HepG2 (cell line): ENCODE results near the gene CDKN2A. TPM values are rescaled to one million over a fixed set of nuclear protein-coding genes. Genes with fewer than 3 reads are reported as not detected.

ENCODE experiments used
- ATAC-seq: fragments of 200-7000 bp; cut with Tn5 transposase; 3 replicates; pipeline ENCODE4 v1.9.1; 2020; ENCODE audit warnings: mild to moderate bottlenecking, moderate library complexity
- BruUV-seq: library from RNA; stranded (reverse); fragments of 400-500 nt; replicated peaks from 2 replicates; lab custom pipeline; 2021; lab: Mats Ljungman, UMichigan
- CTCF ChIA-PET: fragments of 300-600 bp; formaldehyde crosslinking; extraction: SDS; loops from one replicate; lab custom pipeline; 2021; ENCODE audit warnings: low total read pairs, inconsistent platforms, low intra/inter-chr PET ratio; lab: Yijun Ruan, JAX
- POLR2A ChIA-PET: fragments of 350-600 bp; sonication (Branson Sonifier 250); formaldehyde crosslinking; loops from one replicate; lab custom pipeline; 2020; ENCODE audit warnings: antibody characterized with exemption, inconsistent platforms; lab: Yijun Ruan, JAX
- DNase-seq: peaks from one replicate; pipeline ENCODE4 v3.0.0-alpha.2; 2015; ENCODE audit warnings: low spot score
- FAIRE-seq: peaks from 3 replicates; lab custom pipeline; 2011; peaks lifted over from hg19 to GRCh38; lab: Jason Lieb, UNC
- H2AFZ ChIP-seq: one replicate; pipeline ENCODE4 v1.6.1; 2011; ENCODE audit warnings: low read length, inconsistent platforms
- H3K27ac ChIP-seq: fragments of 300-600 bp; 3 replicates; pipeline ENCODE4 v1.8.0; 2011; ENCODE audit warnings: mixed run types, mild to moderate bottlenecking, mixed read lengths, low read length, inconsistent platforms; ENCODE audit not compliant: insufficient read depth; ENCODE audit errors: extremely low read length
- H3K27me3 ChIP-seq, 2 experiments: fragments of 200-600 bp in 1 of 2; 2 replicates in 1 of 2; 3 replicates in 1 of 2; pipeline versions ENCODE4 v1.6.0 to v1.8.0; 2011; ENCODE audit warnings: low read length in 2 of 2, mild to moderate bottlenecking in 2 of 2, moderate library complexity in 2 of 2, inconsistent platforms in 1 of 2; ENCODE audit not compliant: insufficient read depth in 2 of 2, control insufficient read depth in 1 of 2
- H3K36me3 ChIP-seq, 2 experiments: fragments of 200-600 bp in 1 of 2; replicated peaks in 1 of 2; 2 replicates in 1 of 2; 3 replicates in 1 of 2; pipeline versions ENCODE4 v1.5.1 to v1.8.0; 2011; ENCODE audit warnings: low read length in 2 of 2, inconsistent platforms in 1 of 2; ENCODE audit not compliant: insufficient read depth in 2 of 2, control insufficient read depth in 1 of 2
- H3K4me1 ChIP-seq: 2 replicates; pipeline ENCODE4 v1.5.1; 2012; ENCODE audit warnings: low read length, inconsistent platforms; ENCODE audit not compliant: insufficient read depth
- H3K4me2 ChIP-seq: 2 replicates; pipeline ENCODE4 v1.6.0; 2011; ENCODE audit warnings: low read depth, low read length, inconsistent platforms
- H3K4me3 ChIP-seq, 3 experiments: fragments of 200-600 bp in 1 of 3; sonication (generic), shearing (Covaris generic) in 1 of 3; replicated peaks in 1 of 3; 2 replicates each; pipeline ENCODE4 v1.5.1; 2011 to 2016; ENCODE audit warnings: low read length in 3 of 3, inconsistent platforms in 2 of 3, low read depth in 2 of 3, mild to moderate bottlenecking in 2 of 3, control low read depth in 1 of 3, mixed read lengths in 1 of 3; ENCODE audit not compliant: insufficient read depth in 1 of 3
- H3K79me2 ChIP-seq: one replicate; pipeline ENCODE4 v1.6.1; 2011; ENCODE audit warnings: low read length, inconsistent platforms; ENCODE audit not compliant: insufficient read depth
- H3K9ac ChIP-seq: 2 replicates; pipeline ENCODE4 v1.6.0; 2011; ENCODE audit warnings: mild to moderate bottlenecking, low read depth, low read length, inconsistent platforms; ENCODE audit not compliant: insufficient read depth
- H3K9me3 ChIP-seq: 2 replicates; pipeline ENCODE4 v1.5.1; 2012; ENCODE audit warnings: mild to moderate bottlenecking, low read length
- H4K20me1 ChIP-seq: 2 replicates; pipeline ENCODE4 v1.6.0; 2011; ENCODE audit warnings: inconsistent platforms, mild to moderate bottlenecking, low read length, moderate library complexity; ENCODE audit not compliant: insufficient read depth
- ASH2L ChIP-seq: fragments of 300-600, 200-600 bp; sonication (generic); IDR thresholded peaks from 2 replicates; pipeline ENCODE4 v1.7.0; 2017; ENCODE audit warnings: low read depth, mild to moderate bottlenecking, moderate library complexity, mixed read lengths, low read length; ENCODE audit not compliant: insufficient read length
- BORCS8-MEF2B ChIP-seq: sonication (generic); formaldehyde crosslinking; IDR thresholded peaks from 2 replicates; pipeline ENCODE4 v1.8.0; 2022; ENCODE audit warnings: mild to moderate bottlenecking, missing genetic modification reagents
- ELF4 ChIP-seq: sonication (generic); formaldehyde crosslinking; IDR thresholded peaks from 2 replicates; pipeline ENCODE4 v1.5.0; 2020; ENCODE audit warnings: missing genetic modification reagents, mild to moderate bottlenecking, moderate library complexity, borderline replicate concordance
- FOXA3 ChIP-seq: IDR thresholded peaks from 2 replicates; pipeline ENCODE4 v1.6.1; 2016; ENCODE audit warnings: missing genetic modification reagents, missing compliant biosample characterization
- FOXO1 ChIP-seq: sonication (generic); formaldehyde crosslinking; IDR thresholded peaks from 2 replicates; pipeline ENCODE4 v1.4.0; 2020; ENCODE audit warnings: missing genetic modification reagents
- HDAC1 ChIP-seq: sonication (generic); formaldehyde crosslinking; IDR thresholded peaks from 2 replicates; pipeline ENCODE4 v1.5.1; 2020; ENCODE audit warnings: mild to moderate bottlenecking, missing genetic modification reagents
- IRX3 ChIP-seq: sonication (generic); formaldehyde crosslinking; IDR thresholded peaks from 2 replicates; pipeline ENCODE4 v1.8.1; 2023; ENCODE audit warnings: mild to moderate bottlenecking, low read depth, missing genetic modification reagents, borderline replicate concordance
- JDP2 ChIP-seq: sonication (generic); formaldehyde crosslinking; IDR thresholded peaks from 2 replicates; pipeline ENCODE4 v1.8.1; 2022; ENCODE audit warnings: missing genetic modification reagents, borderline replicate concordance
- MAX ChIP-seq: IDR thresholded peaks from 2 replicates; pipeline ENCODE4 v1.6.1; 2012; ENCODE audit warnings: inconsistent platforms
- NR3C1 ChIP-seq: sonication (generic); formaldehyde crosslinking; IDR thresholded peaks from 2 replicates; pipeline ENCODE4 v1.4.0; 2020; ENCODE audit warnings: missing genetic modification reagents
- RXRB ChIP-seq: IDR thresholded peaks from 2 replicates; pipeline ENCODE4 v1.6.1; 2016; ENCODE audit warnings: borderline replicate concordance, missing genetic modification reagents, missing compliant biosample characterization
- SALL1 ChIP-seq: sonication (generic); formaldehyde crosslinking; IDR thresholded peaks from 2 replicates; pipeline ENCODE4 v1.8.0; 2022; ENCODE audit warnings: mild to moderate bottlenecking, missing genetic modification reagents
- SNAPC5 ChIP-seq: sonication (generic); formaldehyde crosslinking; IDR thresholded peaks from 2 replicates; pipeline ENCODE4 v1.8.1; 2023; ENCODE audit warnings: mild to moderate bottlenecking, missing genetic modification reagents, borderline replicate concordance
- SP5 ChIP-seq: IDR thresholded peaks from 2 replicates; pipeline ENCODE4 v1.6.1; 2016; ENCODE audit warnings: low read depth, borderline replicate concordance
- ZNF326 ChIP-seq: sonication (generic); formaldehyde crosslinking; IDR thresholded peaks from 2 replicates; pipeline ENCODE4 v1.4.0; 2020; ENCODE audit warnings: missing genetic modification reagents, borderline replicate concordance
- ZNF451 ChIP-seq: sonication (generic); formaldehyde crosslinking; IDR thresholded peaks from 2 replicates; pipeline ENCODE4 v1.5.0; 2020; ENCODE audit warnings: mild to moderate bottlenecking, missing genetic modification reagents
- WGBS: methylation state at CpG from one replicate; pipeline ENCODE4 v1.1.6; 2017; ENCODE audit warnings: low lambda C conversion rate; 5-methylcytosine and 5-hydroxymethylcytosine counted together
- in situ Hi-C: cut with HindIII; loops from 2 replicates; pipeline ENCODE4 v1.10.0; 2017; ENCODE audit warnings: low pct_unique_long_range_greater_than_20kb; ENCODE audit not compliant: extremely low pct_ligation_motif_present
- intact Hi-C: fragments of 100-400 bp; cut with micrococcal nuclease; formaldehyde crosslinking; loops from one replicate; pipeline ENCODE4 v1.10.0; 2022; ENCODE audit not compliant: unreplicated experiment
- polyA plus RNA-seq, 8 experiments: library from polyadenylated mRNA; depleted of rRNA in 3 of 8; stranded (reverse) in 7 of 8; unstranded in 1 of 8; fragments of >200 nt; fragmentation: Illumina TruSeq in 4 of 8; extraction: Trizol in 4 of 8; gene quantifications; 2 replicates each; pipeline versions ENCODE4 v1.2.1 to v1.2.3, GENCODE V29; 2011 to 2016; ENCODE audit warnings: low read depth in 4 of 8, missing spikeins in 1 of 8, mixed read lengths in 1 of 8; ENCODE audit not compliant: insufficient read depth in 1 of 8
- total RNA-seq, 5 experiments: library from RNA; depleted of rRNA; stranded (reverse); fragments of >200 nt; fragmentation: Illumina TruSeq; extraction: Trizol; gene quantifications; 2 replicates each; pipeline ENCODE4 v1.2.3, GENCODE V29; 2016; ENCODE audit warnings: low read depth in 1 of 5
- TF ChIP-seq, protein P1 (sequence below): sonication (generic); formaldehyde crosslinking; IDR thresholded peaks from 2 replicates; pipeline ENCODE4 v1.5.0; 2020; ENCODE audit warnings: mild to moderate bottlenecking, missing genetic modification reagents
- TF ChIP-seq, protein P2 (sequence below): sonication (generic); formaldehyde crosslinking; IDR thresholded peaks from 2 replicates; pipeline ENCODE4 v1.4.0; 2020; ENCODE audit warnings: missing genetic modification reagents
- TF ChIP-seq, protein P3 (sequence below): fragments of 450-650 bp; IDR thresholded peaks from 2 replicates; pipeline ENCODE4 v1.6.1; 2017; ENCODE audit warnings: mild to moderate bottlenecking

The CDKN2A gene
- total and polyA plus RNA-seq, 2 of the 13 experiments (the other 11 are each of a cell fraction or from before 2014, with no cell fraction given), result 4.2 to 4.8 TPM

DNA sequence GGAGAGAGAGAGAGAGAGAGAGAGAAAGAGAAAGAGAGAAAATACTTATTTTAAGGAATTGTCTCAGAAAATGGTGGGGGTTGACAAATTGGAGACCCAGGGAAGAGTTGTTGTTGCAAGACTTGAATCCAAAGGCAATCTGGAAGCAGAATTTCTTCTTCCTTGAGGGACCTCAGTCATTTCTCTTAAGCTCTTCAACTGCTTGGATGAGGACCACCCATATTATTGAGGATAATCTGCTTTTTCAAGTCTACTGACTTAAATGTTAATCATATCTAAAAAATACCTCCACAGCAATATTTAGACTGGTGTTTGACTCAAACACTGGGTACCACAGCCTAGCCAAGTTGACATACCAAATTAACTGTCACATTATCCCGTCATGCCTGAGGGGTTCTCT is 3.3 kb upstream of the CDKN2A start:
- no peaks in the 10 kb centered on the region for H3K79me2 ChIP-seq
- H3K4me3 ChIP-seq, result no peak overlapping the region
- peaks cover 0 to 17% of the 10 kb centered on the region in 2 experiments; a peak in 1 of 5 replicates for H3K27me3 ChIP-seq
- POLR2A ChIA-PET, result no interaction called here
- CTCF ChIA-PET, result no interaction called here
- 0% methylated on average over 1 of the region's 1 CpG for WGBS
- no peak overlapping the region for H3K4me2 ChIP-seq
- in situ Hi-C loops (loop anchor here (10.0 kb wide), 1 partner anchor 237 kb away; no protein-coding TSS in a partner anchor), intact Hi-C loops (no loop called here)
- H2AFZ ChIP-seq, result no peak overlapping the region
- peaks cover 9% of the 10 kb centered on the region for H3K4me1 ChIP-seq
- no TSS peak for BruUV-seq
- DNase-seq, result no peak
- H3K9ac ChIP-seq, result no peak overlapping the region
- no peak overlapping the region for H3K27ac ChIP-seq
- no peaks in the 10 kb centered on the region for H3K9me3 ChIP-seq
- no peak for FAIRE-seq
- H3K36me3 ChIP-seq, result no peaks in the 10 kb centered on the region
- no peak for ATAC-seq
- no peaks in the 10 kb centered on the region for H4K20me1 ChIP-seq
- TF ChIP-seq BORCS8-MEF2B (no peak), JDP2 (CRISPR knock-in tag) (no peak), NR3C1 (CRISPR knock-in tag) (no peak), ZNF451 (CRISPR knock-in tag) (no peak), SALL1 (CRISPR knock-in tag) (no peak), SP5 (CRISPR knock-in tag) (no peak), HDAC1 (CRISPR knock-in tag) (no peak), RXRB (CRISPR knock-in tag) (no peak), FOXA3 (CRISPR knock-in tag) (no peak), FOXO1 (CRISPR knock-in tag) (no peak), ELF4 (CRISPR knock-in tag) (no peak), ZNF326 (CRISPR knock-in tag) (no peak), IRX3 (CRISPR knock-in tag) (no peak), ASH2L (no peak), SNAPC5 (CRISPR knock-in tag) (no peak), MAX (no peak)
- TF ChIP-seq, protein P1, sequence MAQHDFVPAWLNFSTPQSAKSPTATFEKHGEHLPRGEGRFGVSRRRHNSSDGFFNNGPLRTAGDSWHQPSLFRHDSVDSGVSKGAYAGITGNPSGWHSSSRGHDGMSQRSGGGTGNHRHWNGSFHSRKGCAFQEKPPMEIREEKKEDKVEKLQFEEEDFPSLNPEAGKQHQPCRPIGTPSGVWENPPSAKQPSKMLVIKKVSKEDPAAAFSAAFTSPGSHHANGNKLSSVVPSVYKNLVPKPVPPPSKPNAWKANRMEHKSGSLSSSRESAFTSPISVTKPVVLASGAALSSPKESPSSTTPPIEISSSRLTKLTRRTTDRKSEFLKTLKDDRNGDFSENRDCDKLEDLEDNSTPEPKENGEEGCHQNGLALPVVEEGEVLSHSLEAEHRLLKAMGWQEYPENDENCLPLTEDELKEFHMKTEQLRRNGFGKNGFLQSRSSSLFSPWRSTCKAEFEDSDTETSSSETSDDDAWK (CRISPR knock-in tag), result no peak
- TF ChIP-seq, protein P2, sequence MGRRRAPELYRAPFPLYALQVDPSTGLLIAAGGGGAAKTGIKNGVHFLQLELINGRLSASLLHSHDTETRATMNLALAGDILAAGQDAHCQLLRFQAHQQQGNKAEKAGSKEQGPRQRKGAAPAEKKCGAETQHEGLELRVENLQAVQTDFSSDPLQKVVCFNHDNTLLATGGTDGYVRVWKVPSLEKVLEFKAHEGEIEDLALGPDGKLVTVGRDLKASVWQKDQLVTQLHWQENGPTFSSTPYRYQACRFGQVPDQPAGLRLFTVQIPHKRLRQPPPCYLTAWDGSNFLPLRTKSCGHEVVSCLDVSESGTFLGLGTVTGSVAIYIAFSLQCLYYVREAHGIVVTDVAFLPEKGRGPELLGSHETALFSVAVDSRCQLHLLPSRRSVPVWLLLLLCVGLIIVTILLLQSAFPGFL (CRISPR knock-in tag), result no peak
- TF ChIP-seq, protein P3, sequence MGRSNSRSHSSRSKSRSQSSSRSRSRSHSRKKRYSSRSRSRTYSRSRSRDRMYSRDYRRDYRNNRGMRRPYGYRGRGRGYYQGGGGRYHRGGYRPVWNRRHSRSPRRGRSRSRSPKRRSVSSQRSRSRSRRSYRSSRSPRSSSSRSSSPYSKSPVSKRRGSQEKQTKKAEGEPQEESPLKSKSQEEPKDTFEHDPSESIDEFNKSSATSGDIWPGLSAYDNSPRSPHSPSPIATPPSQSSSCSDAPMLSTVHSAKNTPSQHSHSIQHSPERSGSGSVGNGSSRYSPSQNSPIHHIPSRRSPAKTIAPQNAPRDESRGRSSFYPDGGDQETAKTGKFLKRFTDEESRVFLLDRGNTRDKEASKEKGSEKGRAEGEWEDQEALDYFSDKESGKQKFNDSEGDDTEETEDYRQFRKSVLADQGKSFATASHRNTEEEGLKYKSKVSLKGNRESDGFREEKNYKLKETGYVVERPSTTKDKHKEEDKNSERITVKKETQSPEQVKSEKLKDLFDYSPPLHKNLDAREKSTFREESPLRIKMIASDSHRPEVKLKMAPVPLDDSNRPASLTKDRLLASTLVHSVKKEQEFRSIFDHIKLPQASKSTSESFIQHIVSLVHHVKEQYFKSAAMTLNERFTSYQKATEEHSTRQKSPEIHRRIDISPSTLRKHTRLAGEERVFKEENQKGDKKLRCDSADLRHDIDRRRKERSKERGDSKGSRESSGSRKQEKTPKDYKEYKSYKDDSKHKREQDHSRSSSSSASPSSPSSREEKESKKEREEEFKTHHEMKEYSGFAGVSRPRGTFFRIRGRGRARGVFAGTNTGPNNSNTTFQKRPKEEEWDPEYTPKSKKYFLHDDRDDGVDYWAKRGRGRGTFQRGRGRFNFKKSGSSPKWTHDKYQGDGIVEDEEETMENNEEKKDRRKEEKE, result no peak
